GM10847 (cell line): Measurements from ENCODE around the gene TGFBR3L.

Source experiments
- POLR2A ChIP-seq: IDR thresholded peaks from 2 replicates; pipeline ENCODE4 v1.6.1; 2011; ENCODE audit not compliant: insufficient read length; ENCODE audit errors: extremely low read depth

TGFBR3L gene

DNA sequence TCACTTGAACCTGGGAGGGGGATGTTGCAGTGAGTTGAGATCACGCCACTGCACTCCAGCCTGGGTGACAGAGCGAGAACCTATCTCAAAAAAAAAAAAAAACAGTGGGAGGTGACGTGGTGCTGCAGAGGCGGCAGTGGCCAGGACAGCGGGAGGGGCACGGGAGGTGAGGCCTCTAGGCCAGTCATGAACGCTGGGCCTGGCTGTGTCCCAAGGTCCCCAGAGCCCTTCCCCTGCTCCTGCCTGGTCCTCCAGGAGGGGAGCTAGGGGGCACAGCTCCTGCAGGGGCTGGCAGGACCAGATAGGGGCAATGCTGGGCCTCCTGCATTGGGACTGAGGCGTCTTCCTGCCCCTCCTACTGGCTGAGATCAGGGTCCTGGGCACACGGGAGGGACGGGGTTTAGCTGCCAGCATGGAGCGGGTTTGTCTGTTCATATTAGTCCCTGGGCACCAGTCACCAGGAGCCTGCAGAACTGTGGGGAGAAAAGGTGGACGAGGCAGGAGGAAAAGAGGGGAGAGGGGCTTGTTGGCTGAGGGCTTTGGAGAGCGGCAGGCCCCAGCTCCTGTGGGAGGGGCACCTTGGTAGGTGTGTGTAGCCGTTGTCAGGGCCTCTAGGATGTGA is 6.4 kb upstream of the TGFBR3L start:
- no peak for TF ChIP-seq POLR2A

- TF ChIP-seq POLR2A = no peak
Observed at GRCh38 chr19:7908742-7909461, 5.7 kb upstream of the TGFBR3L start.

- no peak for TF ChIP-seq POLR2A
Observed at GRCh38 chr19:7909471-7910067, 5.1 kb upstream of the TGFBR3L start.

DNA sequence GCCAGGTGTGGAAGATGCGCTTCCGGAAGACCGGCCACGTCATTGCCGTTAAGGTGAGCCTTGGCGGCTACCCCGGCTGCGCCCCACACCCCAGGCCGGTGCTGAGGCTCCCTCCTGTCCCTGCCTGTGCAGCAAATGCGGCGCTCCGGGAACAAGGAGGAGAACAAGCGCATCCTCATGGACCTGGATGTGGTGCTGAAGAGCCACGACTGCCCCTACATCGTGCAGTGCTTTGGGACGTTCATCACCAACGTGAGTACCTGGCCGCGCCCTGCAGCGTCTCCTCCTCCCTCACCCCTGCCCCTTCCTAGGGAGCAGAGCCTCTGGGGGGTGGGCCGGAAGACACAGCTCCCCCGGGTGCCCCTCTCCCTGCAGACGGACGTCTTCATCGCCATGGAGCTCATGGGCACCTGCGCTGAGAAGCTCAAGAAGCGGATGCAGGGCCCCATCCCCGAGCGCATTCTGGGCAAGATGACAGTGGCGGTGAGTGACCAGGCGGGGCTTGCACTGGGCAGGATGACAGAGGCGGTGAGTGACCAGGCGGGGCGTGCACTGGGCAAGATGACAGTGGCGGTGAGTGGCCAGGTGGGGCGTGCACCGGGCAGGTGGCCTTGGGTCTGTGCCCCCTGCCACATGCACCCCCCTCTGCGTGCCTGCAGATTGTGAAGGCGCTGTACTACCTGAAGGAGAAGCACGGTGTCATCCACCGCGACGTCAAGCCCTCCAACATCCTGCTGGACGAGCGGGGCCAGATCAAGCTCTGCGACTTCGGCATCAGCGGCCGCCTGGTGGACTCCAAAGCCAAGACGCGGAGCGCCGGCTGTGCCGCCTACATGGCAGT is 4.1 kb upstream of the TGFBR3L start:
- no peak for TF ChIP-seq POLR2A

DNA sequence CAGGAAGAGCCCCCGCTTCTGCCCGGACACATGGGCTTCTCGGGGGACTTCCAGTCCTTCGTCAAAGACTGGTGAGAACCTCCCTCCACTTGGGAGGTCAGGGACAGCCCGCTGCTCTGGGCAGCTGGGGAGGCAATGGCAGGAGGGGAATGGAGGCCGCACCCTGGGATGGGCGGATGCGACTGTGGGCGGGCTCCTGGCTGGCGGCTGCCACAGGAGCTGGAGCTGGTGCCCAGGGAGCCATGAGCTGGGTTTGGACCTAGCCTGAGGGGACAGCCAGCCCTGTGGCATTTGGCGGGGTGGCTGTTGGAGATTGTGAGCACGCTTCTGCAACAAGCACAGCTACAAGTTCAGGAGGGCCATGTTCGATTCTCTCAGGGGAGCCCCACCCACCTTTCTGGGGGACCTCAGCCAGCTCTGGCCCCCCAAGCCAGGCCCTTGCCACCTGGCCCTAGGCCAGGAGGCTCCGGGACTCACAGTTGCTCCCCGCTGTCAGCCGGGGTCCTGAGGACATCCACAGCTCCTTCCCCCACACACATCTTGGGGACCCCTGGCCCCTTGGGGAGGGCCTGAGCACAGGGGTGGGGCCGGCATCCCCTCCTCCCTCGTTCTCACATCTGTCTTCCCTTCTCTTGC is 3.0 kb upstream of the TGFBR3L start:
- TF ChIP-seq POLR2A = no peak

DNA sequence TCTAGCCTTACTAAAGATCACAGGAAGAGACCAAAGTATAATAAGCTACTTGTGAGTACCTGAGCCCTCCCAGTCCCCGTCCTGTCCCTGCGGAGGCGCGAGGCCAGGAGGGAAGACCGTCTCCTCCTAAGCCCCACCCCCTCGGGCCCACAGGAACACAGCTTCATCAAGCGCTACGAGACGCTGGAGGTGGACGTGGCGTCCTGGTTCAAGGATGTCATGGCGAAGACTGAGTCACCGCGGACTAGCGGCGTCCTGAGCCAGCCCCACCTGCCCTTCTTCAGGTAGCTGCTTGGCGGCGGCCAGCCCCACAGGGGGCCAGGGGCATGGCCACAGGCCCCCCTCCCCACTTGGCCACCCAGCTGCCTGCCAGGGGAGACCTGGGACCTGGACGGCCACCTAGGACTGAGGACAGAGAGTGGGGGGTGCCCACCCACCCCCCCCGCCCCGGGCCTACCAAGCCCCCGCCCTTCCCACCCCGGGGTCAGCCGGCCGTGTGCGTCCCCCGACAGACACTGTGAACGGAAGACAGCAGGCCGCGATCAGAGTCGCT is 2.4 kb upstream of the TGFBR3L start:
- TF ChIP-seq POLR2A = no peak

GRCh38 chr19:7912697-7913564 is 1.7 kb upstream of the TGFBR3L start:
- no peak for TF ChIP-seq POLR2A

- TF ChIP-seq POLR2A = no peak
Observed at GRCh38 chr19:7913652-7914051, 978 bp upstream of the TGFBR3L start.

- TF ChIP-seq POLR2A = no peak
Observed at GRCh38 chr19:7914099-7914498, 531 bp upstream of the TGFBR3L start.

GRCh38 chr19:7915250-7916102 is 846 bp downstream of the TGFBR3L start:
- no peak for TF ChIP-seq POLR2A

DNA sequence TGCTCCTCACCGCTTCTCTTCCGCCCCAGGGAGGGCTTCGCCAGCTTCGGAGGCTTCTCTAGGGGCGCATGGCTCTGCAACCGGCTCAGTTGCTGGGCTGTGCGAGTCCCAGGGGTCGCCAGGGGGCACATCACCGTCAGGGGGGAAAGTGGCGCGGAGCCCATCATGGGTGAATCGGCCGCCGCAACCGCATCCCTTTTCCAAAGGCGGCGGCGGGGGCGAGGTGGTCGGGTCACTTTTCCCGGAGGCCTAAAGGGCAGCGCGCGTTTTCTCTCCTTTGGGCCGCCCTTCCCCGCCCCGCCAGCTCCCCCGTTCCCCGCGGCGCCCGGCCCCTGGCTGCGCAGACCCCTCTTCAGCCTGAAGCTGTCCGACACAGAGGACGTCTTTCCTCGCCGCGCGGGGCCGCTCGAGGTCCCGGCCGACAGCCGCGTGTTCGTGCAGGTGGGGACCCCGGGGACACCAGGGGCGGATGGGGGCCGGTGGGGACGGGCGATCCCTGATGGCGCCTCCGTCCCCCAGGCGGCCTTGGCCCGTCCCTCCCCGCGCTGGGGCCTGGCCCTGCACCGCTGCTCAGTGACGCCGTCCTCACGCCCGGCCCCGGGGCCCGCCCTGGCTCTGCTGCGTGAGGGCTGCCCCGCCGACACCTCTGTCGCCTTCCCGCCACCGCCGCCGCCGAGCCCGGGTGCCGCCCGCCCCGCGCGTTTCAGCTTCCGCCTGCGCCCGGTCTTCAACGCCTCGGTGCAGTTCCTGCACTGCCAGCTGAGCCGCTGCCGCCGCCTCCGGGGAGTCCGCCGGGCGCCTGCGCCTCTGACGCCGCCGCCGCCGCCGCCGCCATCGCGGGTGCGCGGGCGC is 1.7 kb downstream of the TGFBR3L start:
- TF ChIP-seq POLR2A = no peak

- TF ChIP-seq POLR2A = no peak
Observed at GRCh38 chr19:7916955-7917266, 2.3 kb downstream of the TGFBR3L start.
